WI38 (cell line): Measurements from ENCODE around the gene NBAS.

Experiments used
- H3K4me3 ChIP-seq: 2 replicates; pipeline ENCODE4 v1.5.1; 2011; ENCODE audit warnings: low read depth, mild to moderate bottlenecking, control low read depth, low read length
- TF ChIP-seq, protein P1 (sequence below): IDR thresholded peaks from 2 replicates; pipeline ENCODE4 v1.5.1; 2012; ENCODE audit warnings: low read depth, mild to moderate bottlenecking, control low read depth, low read length

NBAS gene

DNA sequence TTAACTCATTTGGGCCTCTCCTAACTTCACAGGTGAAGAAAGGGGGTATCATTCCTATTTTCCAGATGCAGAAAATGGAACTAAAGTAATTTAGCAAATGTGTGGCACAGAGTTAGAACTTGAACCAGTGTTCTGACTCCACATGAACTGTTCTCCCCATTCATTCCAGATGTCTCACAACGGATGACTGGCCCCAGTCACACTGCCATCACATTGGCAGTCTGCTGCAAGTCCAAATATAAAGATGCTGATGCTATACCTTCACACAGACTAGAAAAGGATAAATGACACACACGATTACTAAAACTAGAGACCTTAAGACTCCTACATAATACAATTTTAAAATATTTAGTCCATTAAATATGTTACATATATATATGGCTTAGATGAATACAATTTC, 195.7 kb downstream of the NBAS start:
- TF ChIP-seq, protein P1, sequence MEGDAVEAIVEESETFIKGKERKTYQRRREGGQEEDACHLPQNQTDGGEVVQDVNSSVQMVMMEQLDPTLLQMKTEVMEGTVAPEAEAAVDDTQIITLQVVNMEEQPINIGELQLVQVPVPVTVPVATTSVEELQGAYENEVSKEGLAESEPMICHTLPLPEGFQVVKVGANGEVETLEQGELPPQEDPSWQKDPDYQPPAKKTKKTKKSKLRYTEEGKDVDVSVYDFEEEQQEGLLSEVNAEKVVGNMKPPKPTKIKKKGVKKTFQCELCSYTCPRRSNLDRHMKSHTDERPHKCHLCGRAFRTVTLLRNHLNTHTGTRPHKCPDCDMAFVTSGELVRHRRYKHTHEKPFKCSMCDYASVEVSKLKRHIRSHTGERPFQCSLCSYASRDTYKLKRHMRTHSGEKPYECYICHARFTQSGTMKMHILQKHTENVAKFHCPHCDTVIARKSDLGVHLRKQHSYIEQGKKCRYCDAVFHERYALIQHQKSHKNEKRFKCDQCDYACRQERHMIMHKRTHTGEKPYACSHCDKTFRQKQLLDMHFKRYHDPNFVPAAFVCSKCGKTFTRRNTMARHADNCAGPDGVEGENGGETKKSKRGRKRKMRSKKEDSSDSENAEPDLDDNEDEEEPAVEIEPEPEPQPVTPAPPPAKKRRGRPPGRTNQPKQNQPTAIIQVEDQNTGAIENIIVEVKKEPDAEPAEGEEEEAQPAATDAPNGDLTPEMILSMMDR = no peak
- H3K4me3 ChIP-seq = no peak overlapping the region

DNA sequence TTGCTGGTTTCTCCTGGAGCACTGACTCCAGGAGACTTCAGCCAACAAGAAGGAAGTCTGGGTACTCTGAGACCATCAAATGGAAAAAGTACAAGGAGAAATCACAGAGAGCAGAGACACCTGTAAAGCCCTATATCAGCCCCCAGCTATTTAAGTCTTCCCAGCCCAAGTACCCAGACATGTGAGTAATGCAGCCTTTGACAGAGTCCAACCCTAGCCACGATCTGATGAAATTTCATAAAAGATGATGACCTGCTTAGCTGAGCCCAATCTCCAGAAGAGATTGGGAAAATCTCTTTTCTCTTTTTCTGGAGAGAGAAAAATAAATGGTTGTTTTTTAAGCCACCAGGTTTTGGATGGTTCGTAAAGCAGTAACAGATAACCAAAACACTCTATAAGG, 196.6 kb downstream of the NBAS start:
- no peak overlapping the region for H3K4me3 ChIP-seq
- TF ChIP-seq, protein P1 = no peak

DNA sequence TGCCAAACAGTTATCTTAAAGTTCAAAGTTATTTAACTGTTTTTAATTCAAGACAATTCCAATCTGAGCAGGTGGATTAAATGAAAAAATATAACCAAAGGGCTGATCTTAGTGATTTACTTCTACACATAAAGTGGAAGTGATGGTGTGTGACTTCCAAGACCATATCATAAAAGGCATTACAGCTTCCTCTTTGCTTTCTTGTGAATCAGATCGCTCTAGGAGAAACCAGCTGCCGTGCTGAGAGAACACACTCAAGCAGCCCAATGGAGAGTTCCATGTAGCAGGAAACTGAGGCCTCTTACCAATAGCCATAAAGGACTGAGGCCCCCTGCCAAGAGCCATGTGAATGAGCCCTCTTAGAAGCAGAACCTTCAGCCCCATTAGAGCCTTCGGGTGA, 197.4 kb downstream of the NBAS start:
- TF ChIP-seq, protein P1 = no peak
- no peak overlapping the region for H3K4me3 ChIP-seq

DNA sequence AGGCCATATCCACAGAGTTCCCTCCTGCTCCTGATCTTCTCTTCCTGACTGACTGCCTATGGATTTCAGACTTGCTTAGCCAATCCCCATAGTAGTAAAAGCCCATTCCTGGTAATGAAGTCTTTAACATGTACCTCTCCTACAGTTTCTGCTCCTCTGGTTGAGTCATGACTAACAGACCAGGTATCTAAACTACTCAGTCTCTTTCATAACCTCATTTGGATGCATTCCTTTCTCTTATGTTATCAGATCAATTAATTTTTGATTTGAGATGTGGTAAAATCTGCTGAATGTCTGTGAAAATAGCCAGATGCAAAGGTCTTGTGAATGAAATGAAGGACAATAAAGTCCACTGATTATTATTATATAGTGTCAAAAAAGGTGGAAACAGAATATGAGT, 198.0 kb downstream of the NBAS start:
- TF ChIP-seq, protein P1 = no peak

DNA sequence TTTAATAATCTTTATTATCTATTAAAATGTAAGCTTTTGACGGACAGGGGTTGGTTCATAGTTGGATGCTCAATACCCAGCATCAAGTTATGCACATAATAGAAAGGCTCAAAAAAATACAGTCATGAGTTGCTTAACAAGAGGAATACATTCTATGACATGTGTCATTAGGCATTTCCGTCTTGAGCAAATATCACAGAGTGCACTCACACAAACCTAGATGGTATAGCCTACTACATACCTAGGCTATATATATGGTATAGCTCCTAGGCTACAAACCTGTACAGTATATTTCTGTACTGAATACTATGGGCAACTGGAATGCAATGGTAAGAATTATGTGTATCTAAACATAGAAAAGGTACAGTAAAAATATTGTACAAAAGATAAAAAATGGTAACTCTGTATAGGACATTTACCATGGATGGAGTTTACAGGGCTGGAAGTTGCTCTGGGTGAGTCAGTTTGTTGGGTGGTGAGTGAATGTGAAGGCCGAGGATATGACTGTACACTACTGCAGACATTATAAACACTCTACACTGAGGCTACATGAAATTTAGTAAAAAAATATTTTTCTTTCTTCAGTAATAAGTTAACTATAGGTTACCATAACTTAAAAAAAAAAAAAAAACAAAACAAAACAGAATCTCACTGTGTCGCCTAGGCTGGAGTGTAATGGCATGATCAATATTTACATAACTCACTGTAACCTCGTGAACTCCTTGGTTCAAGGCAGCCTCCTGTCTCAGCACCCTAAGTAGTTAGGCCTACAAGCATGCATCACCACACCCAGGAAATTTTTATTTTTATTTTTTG, 201.2 kb downstream of the NBAS start:
- TF ChIP-seq, protein P1 = no peak
- no peak overlapping the region for H3K4me3 ChIP-seq

More for the DNA sequence above, 198.0 kb downstream of the NBAS start:
- no peak overlapping the region for H3K4me3 ChIP-seq

DNA sequence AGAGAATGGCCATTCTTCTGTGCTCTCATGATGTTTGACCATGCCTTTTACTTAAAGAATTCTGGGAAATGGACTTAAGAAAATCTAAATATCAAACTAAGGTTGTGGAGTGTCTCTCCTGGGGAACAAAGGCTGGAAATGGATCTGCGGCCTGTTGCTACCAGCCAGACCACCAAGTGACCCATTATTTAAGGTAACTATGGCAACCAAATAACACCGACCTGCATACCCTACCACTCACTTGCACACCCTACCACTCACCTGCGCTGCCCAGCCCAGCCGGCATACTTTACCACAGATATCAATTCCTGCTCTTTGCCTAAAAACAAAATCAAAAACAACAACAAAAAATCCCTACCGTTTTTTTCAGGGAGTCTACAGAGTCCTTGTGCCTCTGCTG, 203.2 kb downstream of the NBAS start:
- TF ChIP-seq, protein P1 = no peak

DNA sequence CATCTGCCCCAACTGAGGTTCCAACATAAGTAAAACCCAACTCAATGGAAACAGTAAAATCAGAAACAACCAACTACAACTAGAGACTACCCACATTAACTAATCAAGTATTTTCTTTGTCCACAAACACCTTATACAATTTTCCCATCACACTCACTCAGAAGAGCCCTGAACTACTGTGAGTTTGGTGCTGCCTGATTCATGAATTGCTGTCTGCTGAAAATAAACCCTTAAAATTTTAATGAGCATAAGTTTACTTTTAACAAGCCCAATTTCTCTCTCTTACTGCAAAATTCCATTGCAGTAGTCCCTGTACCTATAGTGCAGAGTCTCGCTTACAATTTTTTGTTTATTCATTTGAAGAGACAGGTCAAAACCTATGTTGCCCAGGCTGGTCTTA, 203.9 kb downstream of the NBAS start:
- H3K4me3 ChIP-seq = no peak overlapping the region
- TF ChIP-seq, protein P1 = no peak

More for the DNA sequence above, 203.2 kb downstream of the NBAS start:
- no peak overlapping the region for H3K4me3 ChIP-seq
